Dendritic cell treated with granulocyte-macrophage colony-stimulating factor and Interleukin-4, amounts not matched to agents 40 ng/mL and 50 ng/mL, for 4 days (primary cell): ENCODE measurements around the gene GTF2H3.
A peak's percentile ranks its signal among the peaks of the same experiment; 100 is the strongest.

Experiments used
- H3K27ac Mint-ChIP-seq: one replicate; pipeline ENCODE4 v1.8.0; 2022; ENCODE audit warnings: mild to moderate bottlenecking, mixed read lengths
- H3K27me3 Mint-ChIP-seq: one replicate; pipeline ENCODE4 v1.8.0; 2022; ENCODE audit warnings: mild to moderate bottlenecking, mixed read lengths
- H3K36me3 Mint-ChIP-seq: one replicate; pipeline ENCODE4 v1.8.0; 2022; ENCODE audit warnings: low read depth, mixed read lengths
- H3K4me1 Mint-ChIP-seq: one replicate; pipeline ENCODE4 v1.8.0; 2022; ENCODE audit warnings: low read depth, mixed read lengths
- H3K4me3 Mint-ChIP-seq: one replicate; pipeline ENCODE4 v1.8.0; 2022; ENCODE audit warnings: mild to moderate bottlenecking, moderate library complexity, mixed read lengths
- H3K9me3 Mint-ChIP-seq: one replicate; pipeline ENCODE4 v1.8.0; 2022; ENCODE audit warnings: mixed read lengths
- intact Hi-C: fragments of 100-400 bp; cut with micrococcal nuclease; formaldehyde crosslinking; loops from one replicate; pipeline ENCODE4 v1.15.0; 2022

Gene GTF2H3

GRCh38 chr12:123659996-123660727 is 26.5 kb downstream of the GTF2H3 start:
- Mint-ChIP-seq H3K36me3 (peaks cover 48% of the 10 kb centered on the region), H3K27ac (no peak overlapping the region), H3K4me3 (no peak overlapping the region), H3K27me3 (no peaks in the 10 kb centered on the region), H3K4me1 (no peaks in the 10 kb centered on the region), H3K9me3 (no peaks in the 10 kb centered on the region)
- intact Hi-C loops: no loop called here

GRCh38 chr12:123667771-123668170 is 34.1 kb downstream of the GTF2H3 start:
- no peaks in the 10 kb centered on the region for H3K4me1 Mint-ChIP-seq
- no peaks in the 10 kb centered on the region for H3K27me3 Mint-ChIP-seq
- peaks cover 15% of the 10 kb centered on the region for H3K36me3 Mint-ChIP-seq
- no peak overlapping the region for H3K4me3 Mint-ChIP-seq
- H3K27ac Mint-ChIP-seq: no peak overlapping the region
- intact Hi-C loops: no loop called here
- no peaks in the 10 kb centered on the region for H3K9me3 Mint-ChIP-seq

- Mint-ChIP-seq H3K27ac (peak within 1 kb of the TSS; percentile 63), H3K9me3 (no peaks in the 10 kb centered on the region), H3K4me3 (peak within 1 kb of the TSS; percentile 89), H3K36me3 (peaks cover 4% of the 10 kb centered on the region), H3K4me1 (no peaks in the 10 kb centered on the region), H3K27me3 (no peaks in the 10 kb centered on the region)
- intact Hi-C loops: no loop called here
These were observed 37.5 kb downstream of the GTF2H3 start, which contains the start of gene TCTN2 for GRCh38 chr12:123670882-123671728. Gene TCTN2 (plus strand): TSS chr12:123671113. CDS start chr12:123671241, 128 bp downstream.

- H3K9me3 Mint-ChIP-seq: no peaks in the 10 kb centered on the region
- H3K27ac Mint-ChIP-seq: peak overlapping the region; percentile 63
- no peaks in the 10 kb centered on the region for H3K4me1 Mint-ChIP-seq
- H3K27me3 Mint-ChIP-seq: no peaks in the 10 kb centered on the region
- H3K4me3 Mint-ChIP-seq: peak overlapping the region; percentile 89
- peaks cover 4% of the 10 kb centered on the region for H3K36me3 Mint-ChIP-seq
- intact Hi-C loops: no loop called here
These were observed 38.2 kb downstream of the GTF2H3 start for GRCh38 chr12:123671876-123672275.

- H3K36me3 Mint-ChIP-seq: peaks cover 4% of the 10 kb centered on the region
- intact Hi-C loops: no loop called here
- no peak overlapping the region for H3K4me3 Mint-ChIP-seq
- H3K27me3 Mint-ChIP-seq: no peaks in the 10 kb centered on the region
- no peaks in the 10 kb centered on the region for H3K9me3 Mint-ChIP-seq
- H3K27ac Mint-ChIP-seq: no peak overlapping the region
- H3K4me1 Mint-ChIP-seq: no peaks in the 10 kb centered on the region
These were observed 41.8 kb downstream of the GTF2H3 start for GRCh38 chr12:123675436-123675835.

- Mint-ChIP-seq H3K36me3 (no peaks in the 10 kb centered on the region), H3K27me3 (no peaks in the 10 kb centered on the region), H3K27ac (no peak overlapping the region), H3K4me1 (peaks cover 8% of the 10 kb centered on the region), H3K9me3 (no peaks in the 10 kb centered on the region), H3K4me3 (no peak overlapping the region)
- intact Hi-C loops: no loop called here
These were observed 43.1 kb downstream of the GTF2H3 start for GRCh38 chr12:123676616-123677320.

- Mint-ChIP-seq H3K4me1 (peaks cover 11% of the 10 kb centered on the region), H3K36me3 (no peaks in the 10 kb centered on the region), H3K4me3 (no peak overlapping the region), H3K27ac (no peak overlapping the region), H3K9me3 (no peaks in the 10 kb centered on the region), H3K27me3 (no peaks in the 10 kb centered on the region)
- intact Hi-C loops: no loop called here
These were observed 45.4 kb downstream of the GTF2H3 start for GRCh38 chr12:123678981-123679380.

GRCh38 chr12:123681605-123682004 is 48.0 kb downstream of the GTF2H3 start:
- Mint-ChIP-seq H3K4me3 (no peak overlapping the region), H3K4me1 (peaks cover 11% of the 10 kb centered on the region), H3K9me3 (no peaks in the 10 kb centered on the region), H3K36me3 (no peaks in the 10 kb centered on the region), H3K27me3 (no peaks in the 10 kb centered on the region), H3K27ac (no peak overlapping the region)
- intact Hi-C loops: no loop called here

- no peak overlapping the region for H3K27ac Mint-ChIP-seq
- H3K9me3 Mint-ChIP-seq: no peaks in the 10 kb centered on the region
- H3K36me3 Mint-ChIP-seq: no peaks in the 10 kb centered on the region
- no peaks in the 10 kb centered on the region for H3K27me3 Mint-ChIP-seq
- H3K4me3 Mint-ChIP-seq: no peak overlapping the region
- peaks cover 11% of the 10 kb centered on the region for H3K4me1 Mint-ChIP-seq
- intact Hi-C loops: no loop called here
These were observed 50.3 kb downstream of the GTF2H3 start for GRCh38 chr12:123683964-123684363.

GRCh38 chr12:123686636-123687190 is 53.1 kb downstream of the GTF2H3 start:
- Mint-ChIP-seq H3K36me3 (no peaks in the 10 kb centered on the region), H3K4me3 (no peak overlapping the region), H3K27ac (no peak overlapping the region), H3K27me3 (no peaks in the 10 kb centered on the region), H3K9me3 (no peaks in the 10 kb centered on the region), H3K4me1 (peaks cover 4% of the 10 kb centered on the region)
- intact Hi-C loops: no loop called here

- H3K27ac Mint-ChIP-seq: no peak overlapping the region
- intact Hi-C loops: no loop called here
- no peaks in the 10 kb centered on the region for H3K9me3 Mint-ChIP-seq
- H3K27me3 Mint-ChIP-seq: no peaks in the 10 kb centered on the region
- no peak overlapping the region for H3K4me3 Mint-ChIP-seq
- no peaks in the 10 kb centered on the region for H3K4me1 Mint-ChIP-seq
- no peaks in the 10 kb centered on the region for H3K36me3 Mint-ChIP-seq
These were observed 56.7 kb downstream of the GTF2H3 start for GRCh38 chr12:123690191-123690840.

GRCh38 chr12:123696207-123696606 is 62.6 kb downstream of the GTF2H3 start:
- Mint-ChIP-seq H3K27ac (no peak overlapping the region), H3K4me3 (no peak overlapping the region), H3K9me3 (no peaks in the 10 kb centered on the region), H3K27me3 (no peaks in the 10 kb centered on the region), H3K4me1 (no peaks in the 10 kb centered on the region), H3K36me3 (no peaks in the 10 kb centered on the region)
- intact Hi-C loops: no loop called here

- intact Hi-C loops: no loop called here
- H3K27me3 Mint-ChIP-seq: no peaks in the 10 kb centered on the region
- no peaks in the 10 kb centered on the region for H3K4me1 Mint-ChIP-seq
- no peak overlapping the region for H3K27ac Mint-ChIP-seq
- H3K9me3 Mint-ChIP-seq: no peaks in the 10 kb centered on the region
- no peak overlapping the region for H3K4me3 Mint-ChIP-seq
- no peaks in the 10 kb centered on the region for H3K36me3 Mint-ChIP-seq
These were observed 63.0 kb downstream of the GTF2H3 start for GRCh38 chr12:123696646-123697045.
